Activated CD8-positive, alpha-beta memory T cell treated with anti-CD3 and anti-CD28 coated beads for 4 hours (primary cell): ENCODE measurements around the gene MALL.
"Not testable (repeated sequence)": the region's sequence is repeated elsewhere in the genome, so short reads cannot be mapped to it uniquely, and the experiment has no call there.

Experiments used
- DNase-seq, 2 donors: peaks; one replicate each; pipeline ENCODE4 v3.0.0-alpha.2; 2020; ENCODE audit warnings: low read depth in 2 of 2

Gene MALL

DNA sequence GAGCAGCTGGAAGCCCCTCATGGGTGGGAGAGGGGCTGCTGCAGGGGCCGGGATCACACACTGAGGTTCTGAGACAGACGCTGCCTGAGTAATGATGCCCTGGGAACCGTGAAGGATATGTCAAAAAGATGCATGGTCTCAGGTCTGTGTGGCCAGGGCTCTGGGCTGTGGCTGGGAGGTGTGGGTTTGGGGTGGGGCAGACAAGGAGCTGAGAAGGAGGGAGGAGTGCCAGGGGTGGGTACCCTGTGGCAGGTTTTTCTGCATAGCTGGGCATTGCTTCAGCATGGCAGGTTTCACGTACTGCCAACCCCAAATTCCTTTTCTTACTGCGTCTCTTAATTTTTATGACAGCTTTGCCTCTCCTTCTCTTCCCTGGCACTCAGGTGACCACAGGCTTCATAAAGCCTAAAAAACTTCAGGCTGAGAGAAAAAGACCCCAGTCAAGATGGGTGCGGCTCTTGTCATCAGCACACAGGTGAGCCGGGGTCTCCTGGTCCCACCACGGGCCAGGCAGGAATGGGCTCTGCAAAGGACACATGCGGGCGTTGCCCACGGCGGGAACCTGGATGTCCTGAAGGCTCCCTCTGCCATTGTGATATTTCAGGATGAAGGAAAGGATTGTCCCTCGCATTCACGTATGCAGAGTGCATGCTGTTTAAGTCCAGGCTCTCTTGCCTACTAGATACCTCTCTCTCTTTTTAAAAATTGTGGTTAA is 18.0 kb downstream of the MALL start:
- DNase-seq: no peak

DNA sequence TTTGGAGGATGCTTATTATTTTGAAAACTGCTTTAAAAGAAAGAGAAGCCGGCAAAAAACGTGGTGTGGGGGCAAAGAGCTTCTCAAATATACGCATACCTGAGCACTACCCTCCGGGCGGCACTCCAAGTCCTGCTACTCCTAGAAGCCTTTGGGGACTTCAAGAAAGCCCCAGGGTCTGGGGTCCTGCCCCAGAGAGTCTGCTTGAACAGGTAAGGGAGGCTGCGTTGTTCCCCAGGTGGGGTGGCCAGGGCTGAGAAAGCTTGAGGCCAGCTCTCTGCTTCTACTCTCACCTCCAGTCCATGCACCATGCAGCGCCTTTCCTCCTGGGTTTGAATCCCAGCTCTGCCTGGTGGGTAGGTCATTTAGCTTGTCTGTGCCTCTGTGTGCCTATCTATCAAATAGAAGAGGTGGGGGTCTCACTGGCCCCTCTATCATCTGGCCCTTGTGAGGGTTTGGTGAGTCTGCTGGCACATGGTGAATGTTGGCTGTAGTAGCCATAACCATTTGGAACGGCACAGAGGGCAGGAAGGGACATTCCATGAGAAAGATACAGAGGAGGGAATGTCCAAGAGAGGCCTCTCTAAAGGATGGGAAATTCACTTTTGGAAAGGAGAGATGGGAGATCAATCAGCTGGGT is 19.5 kb downstream of the MALL start:
- DNase-seq: no peak

DNA sequence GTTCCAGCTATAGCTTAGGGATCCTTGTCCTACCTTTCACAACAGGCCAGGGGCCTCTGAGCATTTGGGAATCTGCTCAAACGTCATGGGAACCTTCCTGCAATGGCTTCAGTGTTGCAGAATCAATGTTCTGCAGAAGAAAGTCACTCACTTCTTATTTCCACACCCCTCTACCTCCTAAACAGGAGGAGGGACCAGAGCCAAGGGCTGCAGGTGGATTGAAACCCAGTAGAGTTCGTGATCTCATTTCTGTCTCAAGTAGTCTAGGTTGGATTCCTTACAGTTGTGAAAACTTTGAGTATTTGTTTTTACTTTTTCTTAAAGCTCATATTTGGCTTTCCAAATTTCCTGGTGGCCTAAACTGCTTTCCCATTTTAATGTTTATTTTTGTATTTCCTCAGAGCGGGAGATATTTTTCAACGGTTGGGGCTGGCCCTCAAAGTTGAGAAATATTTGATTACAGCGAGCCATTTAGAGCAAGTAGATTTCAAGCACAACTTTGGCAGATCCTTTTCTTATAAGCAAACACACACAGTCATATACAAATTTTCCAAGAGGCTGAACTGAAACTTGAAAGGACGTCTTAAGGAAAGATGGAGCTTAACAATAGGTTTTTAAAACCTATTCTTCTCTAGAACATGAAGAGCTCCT is 20.6 kb downstream of the MALL start:
- not testable (repeated sequence) for DNase-seq

DNA sequence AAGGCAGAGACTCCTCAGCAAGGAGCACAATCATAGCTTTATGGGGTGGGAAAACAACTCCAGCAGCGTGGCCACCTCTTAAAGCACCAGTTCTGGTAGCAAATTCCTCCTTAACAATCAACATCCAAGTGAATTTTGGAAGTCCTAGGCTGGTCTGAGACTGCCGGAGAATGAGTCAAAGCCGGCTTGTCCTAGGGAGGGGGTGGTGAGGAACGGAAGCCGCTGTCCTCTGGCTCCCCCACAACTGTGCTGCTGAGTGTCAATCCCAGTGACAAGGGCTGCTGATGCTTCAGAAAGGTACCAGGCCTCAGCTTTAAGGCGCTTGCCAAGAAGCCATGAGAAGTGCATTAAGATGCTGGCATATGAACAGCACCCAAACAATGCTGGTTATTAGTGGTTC is 21.7 kb downstream of the MALL start:
- not testable (repeated sequence) for DNase-seq

DNA sequence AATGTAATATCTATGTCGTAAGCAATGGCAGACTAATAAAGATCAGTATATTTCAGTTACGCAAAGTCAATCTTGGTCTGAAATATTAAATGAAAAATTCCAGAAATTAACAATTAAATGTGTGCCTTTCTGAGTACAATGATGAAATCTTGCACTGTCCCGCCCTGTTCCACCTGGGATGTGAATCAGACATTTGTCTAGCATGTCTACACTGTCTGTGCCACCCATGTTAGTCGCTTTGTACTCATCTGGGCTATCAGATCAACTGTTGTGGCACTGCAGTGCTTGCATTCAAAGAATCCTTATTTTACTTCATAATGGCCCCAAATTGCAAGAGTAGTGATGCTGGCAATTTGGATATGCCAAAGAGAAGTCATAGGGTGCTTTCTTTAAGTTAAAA is 25.5 kb downstream of the MALL start:
- DNase-seq: not testable (repeated sequence)

DNA sequence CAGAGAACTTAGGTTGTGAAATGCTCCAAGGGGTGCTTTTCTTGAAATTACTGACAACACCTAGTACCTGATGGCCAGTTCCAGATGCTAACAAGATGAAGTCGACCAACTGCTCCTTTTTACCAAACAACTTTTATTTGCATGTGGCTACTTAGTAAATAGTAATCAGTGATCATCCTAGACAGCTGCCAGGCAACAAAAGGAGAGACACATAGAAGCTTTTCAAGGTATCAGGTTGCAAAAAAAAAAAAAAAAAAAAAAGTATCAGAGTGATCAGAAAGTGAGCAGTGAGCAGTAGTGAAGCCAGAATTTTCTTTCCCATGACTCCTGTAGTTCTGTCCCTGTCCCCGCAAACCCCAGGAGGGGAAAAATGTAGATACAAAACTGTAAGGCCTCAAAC is 31.9 kb downstream of the MALL start:
- not testable (repeated sequence) for DNase-seq

DNA sequence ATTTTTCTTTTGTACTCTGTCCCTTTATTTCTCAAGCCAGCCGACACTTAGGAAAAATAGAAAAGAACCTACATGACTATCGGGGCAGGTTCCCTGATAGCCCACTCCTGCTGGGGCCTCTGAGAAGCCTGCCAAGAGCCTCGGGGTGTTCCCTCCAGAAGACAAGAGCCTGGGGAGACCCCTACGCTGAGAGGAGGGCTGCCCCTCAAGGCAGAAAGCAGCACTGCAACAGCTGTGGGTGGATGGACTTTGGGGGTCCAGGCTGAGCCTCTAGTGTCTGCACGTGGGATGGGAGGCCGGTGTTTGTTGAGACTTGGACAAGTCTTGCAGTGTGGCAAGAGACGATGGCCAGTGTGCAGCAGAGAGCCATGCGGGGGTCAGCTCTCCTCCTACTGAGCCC is 32.5 kb downstream of the MALL start:
- not testable (repeated sequence) for DNase-seq

DNA sequence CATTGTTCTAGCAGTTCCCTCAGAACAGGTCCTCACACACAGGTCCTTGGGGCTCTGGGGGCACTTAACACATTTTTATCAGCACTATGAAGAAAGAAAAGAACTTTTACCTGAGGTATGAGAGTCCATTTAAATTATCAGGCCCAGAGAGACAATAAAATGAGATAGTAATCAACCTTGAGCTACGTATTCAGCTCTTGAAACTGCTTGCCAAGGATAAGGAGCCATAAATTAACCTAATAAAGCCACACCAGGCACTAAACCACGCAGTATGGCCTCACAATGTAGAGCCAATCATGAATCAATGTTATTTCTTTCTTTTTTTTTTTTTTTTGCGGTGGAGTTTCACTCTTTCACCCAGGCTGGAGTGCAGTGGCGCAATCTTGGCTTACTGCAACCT is 37.5 kb downstream of the MALL start:
- DNase-seq: not testable (repeated sequence)

DNA sequence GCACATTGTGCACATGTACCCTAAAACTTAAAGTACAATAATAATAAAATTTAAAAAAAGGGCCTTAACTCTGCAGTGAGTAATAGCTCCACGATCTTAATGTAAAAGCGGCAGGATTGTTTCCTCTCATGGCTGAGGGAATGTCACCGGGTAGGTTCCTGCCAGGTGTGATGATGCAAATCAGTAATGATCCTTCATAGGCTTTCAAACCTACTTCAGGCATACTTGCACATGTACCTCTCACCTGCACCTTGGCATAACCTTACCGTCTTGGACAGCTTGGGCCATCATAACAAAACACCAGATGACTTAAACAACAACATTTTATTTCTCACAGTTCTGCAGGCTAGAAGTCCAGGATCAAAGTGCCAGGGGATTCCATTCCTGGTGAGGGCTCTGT is 39.7 kb downstream of the MALL start:
- not testable (repeated sequence) for DNase-seq

DNA sequence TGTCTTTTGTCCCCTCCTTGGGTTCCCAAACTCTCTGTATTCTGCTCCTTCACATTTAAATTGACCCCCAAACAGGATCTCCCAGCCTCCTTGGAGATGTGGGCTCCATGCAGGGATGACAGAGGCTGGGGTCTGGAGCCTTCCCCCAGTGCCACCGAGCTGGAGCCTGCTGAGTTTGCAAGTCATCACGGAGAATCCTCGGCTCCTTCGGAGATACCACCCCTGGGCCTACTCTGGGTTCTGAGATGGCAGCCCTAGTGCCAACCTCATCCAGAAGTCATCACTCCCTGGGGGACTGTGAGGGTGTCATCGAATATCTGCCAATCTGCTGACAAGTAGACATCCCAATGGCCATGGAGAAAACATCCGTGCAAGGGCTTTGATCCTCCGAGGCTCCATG is 45.8 kb downstream of the MALL start:
- not testable (repeated sequence) for DNase-seq

DNA sequence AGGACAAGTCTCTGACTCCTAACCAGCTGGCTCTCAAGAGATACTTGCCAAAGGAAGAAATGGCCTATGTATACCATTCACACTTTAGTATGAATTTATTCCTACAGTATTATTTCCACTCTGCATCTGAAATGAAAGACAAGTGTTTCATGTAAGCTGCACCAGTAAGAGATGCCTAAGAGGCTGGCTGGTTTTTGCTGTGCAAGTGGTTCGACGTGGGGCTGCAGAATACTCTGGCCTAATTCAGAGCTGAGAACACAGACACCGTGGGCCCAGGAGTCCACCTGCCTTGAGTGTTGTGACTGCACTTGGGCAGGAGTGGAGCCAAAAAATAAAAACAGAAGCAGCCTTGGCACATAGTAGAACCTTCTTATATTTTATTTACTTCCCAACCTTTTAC is 47.5 kb downstream of the MALL start:
- DNase-seq: not testable (repeated sequence)

DNA sequence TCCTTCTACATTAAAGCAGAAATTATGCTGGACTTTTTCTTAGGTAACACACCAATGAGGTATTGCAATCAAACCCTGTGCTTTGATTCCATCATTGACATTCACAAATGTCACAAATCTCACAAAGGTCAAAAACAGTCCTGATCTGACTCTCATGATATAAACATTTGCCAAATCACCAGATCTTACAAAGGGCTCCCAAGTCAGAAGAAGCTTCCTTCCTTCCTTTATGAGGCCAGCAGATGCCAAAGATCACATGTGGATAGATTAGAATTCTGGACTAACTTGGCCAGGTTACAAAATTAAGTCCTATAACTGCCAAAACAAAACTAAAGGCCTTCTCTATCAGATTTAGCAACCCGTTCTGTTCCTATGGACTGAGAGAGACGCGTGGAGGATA is 53.3 kb downstream of the MALL start:
- DNase-seq: not testable (repeated sequence)

DNA sequence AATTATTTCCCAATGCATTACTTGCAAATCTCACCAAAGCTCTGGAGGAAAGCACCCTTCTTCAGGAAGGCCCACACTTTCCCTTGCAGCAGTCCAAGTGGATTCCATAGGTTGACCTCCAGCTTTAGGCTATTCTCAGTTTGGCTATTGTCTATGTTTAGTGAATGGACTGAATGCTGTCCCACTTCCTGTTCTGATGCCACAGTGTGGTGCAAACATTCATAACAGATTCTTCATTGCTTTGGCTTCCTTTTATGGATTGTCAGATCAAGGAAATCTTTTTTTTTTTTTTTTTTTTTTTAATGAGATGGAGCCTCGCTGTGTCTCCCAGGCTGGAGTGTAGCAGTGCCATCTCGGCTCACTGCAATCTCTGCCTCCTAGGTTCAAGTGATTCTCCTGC is 55.1 kb downstream of the MALL start:
- not testable (repeated sequence) for DNase-seq

DNA sequence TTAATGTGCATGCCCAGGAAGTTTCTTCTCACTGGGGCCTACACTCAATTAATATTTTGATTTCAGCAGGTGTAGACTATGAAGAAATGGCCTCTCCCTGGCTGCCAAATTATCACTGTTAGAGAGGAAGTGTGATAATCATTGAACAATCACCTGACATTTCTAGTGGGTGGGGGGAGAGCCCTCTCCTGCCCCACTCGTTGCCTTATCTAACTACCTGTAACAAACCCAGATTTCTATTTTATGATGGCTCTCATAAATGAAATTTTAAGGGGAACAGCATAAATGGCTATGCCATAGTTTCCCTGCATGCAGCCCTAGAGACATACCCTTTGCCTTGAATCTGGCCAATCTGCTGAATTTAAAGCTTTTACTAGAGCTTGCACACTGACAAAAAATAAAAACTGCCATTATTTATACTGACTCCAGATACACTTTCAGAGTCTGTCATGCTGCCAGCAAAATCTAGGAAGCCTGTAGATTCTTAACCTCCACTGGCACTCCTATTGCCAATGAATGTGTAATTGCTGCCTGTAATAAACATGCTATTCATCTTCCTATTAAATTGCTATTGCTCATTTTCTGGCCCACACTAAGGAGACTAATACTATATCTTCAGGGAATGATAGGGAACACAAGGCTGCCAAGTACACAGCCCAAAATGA is 55.8 kb downstream of the MALL start:
- DNase-seq: not testable (repeated sequence)

DNA sequence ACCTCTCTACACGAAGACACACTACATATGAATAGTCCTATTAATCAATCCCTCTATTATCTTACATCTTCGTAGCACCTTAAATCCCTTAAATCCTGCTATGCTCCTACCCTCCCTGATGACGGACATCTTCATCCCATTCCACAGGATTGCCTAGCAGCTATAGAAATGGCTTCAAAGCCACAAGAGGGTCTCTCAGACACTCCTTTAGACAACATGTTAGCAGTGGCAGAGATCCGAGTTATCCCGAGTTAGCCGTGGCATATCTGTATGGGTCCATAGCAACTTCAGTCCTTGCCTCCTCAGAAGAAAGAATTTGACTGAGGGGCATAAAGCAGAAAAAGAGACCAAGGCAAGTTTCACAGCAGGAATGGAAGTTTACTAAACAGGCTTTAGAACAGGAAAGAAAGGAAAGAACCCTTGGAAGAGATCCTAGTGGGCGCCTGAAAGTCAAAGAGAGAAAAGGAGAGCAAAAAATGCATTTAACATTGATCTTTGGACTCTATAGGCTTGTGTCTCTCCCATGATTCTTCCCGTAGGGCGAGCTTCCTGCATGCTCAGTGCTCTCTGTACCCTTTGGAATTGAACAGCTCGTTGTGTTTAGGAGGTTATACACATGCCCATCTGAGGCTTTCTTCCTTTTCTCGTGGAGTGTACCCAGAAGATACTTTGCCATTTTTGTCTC is 56.5 kb downstream of the MALL start:
- not testable (repeated sequence) for DNase-seq

DNA sequence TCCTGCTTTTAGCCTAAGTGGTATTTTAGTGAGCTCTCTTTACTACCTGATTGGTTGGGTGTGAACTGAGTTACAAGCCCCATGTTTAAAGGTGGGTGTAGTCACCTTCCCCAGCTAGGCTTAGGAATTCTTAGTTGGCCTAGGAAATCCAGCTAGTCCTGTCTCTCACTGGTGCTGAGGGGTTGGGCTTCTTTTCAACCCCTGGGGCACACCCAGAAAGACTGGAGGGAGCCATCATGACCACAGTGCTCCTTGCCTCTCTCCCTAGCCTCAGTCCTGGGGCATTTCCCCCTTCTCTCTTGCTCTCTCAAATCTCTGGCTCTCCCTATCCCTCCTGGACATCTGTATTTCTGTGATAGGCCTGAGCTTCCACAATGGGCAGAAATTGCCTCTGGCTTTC is 57.6 kb downstream of the MALL start:
- not testable (repeated sequence) for DNase-seq

DNA sequence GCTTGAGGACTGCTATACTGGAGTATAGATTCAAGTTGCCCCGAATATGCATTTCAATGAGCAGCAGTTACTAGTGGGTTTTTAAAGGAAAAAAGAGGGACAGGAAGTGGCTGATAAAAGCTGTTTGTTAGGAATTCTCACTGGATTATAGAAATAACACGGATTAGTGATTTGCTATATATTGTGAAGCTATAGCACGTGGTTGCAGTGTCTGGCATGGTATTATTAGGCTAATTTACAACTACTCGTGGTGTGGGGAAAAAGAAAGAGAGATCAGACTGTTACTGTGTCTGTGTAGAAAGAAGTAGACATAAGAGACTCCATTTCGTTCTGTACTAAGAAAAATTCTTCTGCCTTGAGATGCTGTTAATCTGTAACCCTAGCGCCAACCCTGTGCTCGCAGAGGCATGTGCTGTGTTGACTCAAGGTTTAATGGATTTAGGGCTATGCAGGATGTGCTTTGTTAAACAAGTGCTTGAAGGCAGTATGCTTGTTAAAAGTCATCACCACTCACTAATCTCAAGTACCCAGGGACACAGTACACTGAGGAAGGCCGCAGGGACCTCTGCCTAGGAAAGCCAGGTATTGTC is 59.7 kb downstream of the MALL start:
- DNase-seq: not testable (repeated sequence)

DNA sequence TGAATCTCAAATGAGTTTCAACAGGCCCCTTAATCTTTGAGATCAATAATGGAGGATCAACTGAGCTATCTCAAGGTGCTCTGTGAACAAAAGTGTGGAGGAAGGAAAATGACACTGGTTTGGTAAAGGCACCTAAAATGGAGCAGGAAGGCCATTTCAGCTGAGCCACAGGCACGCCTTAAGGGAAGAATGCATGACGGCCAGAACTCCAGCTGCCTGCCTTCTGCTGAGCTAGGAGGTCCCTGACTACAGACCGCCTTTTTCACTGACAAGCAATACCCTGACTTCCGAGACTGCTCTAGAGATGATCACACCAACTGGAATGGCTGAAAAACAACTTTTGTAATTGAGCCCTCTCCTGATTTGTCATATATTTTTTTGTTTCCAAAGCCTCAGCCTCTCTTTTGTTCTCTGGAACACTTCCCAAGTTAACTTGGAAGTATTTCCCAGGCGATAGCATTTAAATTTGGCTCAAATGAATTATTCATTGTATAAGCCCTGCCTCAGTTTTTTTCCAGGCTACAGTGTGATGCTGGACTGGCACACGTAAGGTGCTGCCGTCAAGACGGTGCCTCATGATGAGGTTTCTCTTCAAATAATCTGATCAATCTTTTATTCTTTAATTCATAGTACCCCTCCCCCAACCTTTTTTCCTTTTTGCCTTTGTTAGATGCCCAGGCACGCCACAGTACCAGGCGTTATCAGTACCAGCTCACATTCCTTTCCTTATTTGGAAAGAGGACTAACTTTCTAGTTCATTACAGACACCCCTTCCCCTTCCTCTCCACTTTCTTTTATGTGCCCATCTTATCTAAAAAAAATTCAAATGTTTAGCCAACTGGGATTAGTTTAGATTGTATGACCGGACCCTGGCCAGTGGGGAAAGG is 60.9 kb downstream of the MALL start:
- not testable (repeated sequence) for DNase-seq

DNA sequence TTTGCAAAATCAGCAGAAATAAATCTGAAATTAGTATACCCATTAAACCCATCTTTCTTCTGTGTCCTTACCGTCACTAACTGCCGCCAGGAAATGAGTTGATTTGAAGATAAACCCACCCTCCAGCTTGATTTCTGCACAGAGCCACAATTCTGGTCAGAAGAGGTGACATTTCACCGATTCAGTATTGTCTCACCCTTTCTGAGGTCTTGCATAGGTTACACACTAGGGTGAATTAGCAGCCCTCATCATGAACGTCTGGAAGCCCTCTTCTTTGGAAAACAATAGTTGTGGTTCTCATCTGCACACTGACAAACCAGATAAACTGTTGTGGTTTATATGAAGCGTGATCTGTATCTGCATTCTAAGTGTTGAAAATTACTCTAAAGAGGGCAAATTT is 61.9 kb downstream of the MALL start:
- not testable (repeated sequence) for DNase-seq

DNA sequence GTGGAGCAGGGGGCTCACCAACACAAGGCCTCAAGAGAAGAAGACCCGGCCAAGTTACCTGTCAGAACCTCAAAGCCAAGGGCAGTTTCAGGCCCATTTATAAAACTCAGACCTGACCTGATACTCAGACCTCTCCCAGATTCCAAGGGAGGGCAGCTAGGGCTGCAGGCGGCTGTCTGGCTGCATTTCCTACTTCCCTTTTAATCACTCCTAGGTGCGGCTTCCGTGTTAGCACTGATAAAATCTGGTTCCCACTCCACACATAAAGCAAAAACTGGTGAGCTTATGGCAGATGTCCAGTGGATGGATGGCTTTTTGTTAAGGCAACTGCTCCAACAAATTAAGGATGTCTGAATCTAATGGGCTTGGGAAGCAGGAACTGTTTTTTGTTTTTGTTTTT is 63.5 kb downstream of the MALL start:
- not testable (repeated sequence) for DNase-seq
